Endothelial cell of umbilical vein (primary cell): ENCODE data around the gene DUSP3. TPM values are rescaled to one million over a fixed set of nuclear protein-coding genes. Genes with fewer than 3 reads are reported as not detected.

Experiments
- BruUV-seq: library from RNA; stranded (reverse); fragments of 400-500 nt; replicated peaks from 2 replicates; lab custom pipeline; 2021; lab: Mats Ljungman, UMichigan
- CTCF ChIA-PET: fragments of 300-600, 350-600 bp; sonication (Branson Sonifier 250); formaldehyde crosslinking; loops from one replicate; lab custom pipeline; 2021; ENCODE audit warnings: antibody characterized with exemption, inconsistent platforms; lab: Charles Lee
- POLR2A ChIA-PET: fragments of 300-600, 350-600 bp; sonication (Branson Sonifier 250); formaldehyde crosslinking; loops from one replicate; lab custom pipeline; 2021; ENCODE audit warnings: antibody characterized with exemption, inconsistent platforms; lab: Charles Lee
- DNase-seq: peaks from one replicate; pipeline ENCODE4 v3.0.0-alpha.2; 2011; ENCODE audit warnings: low read depth, low spot score
- FAIRE-seq: peaks from 2 replicates; lab custom pipeline; 2011; peaks lifted over from hg19 to GRCh38; lab: Jason Lieb, UNC
- H2AFZ ChIP-seq: 2 replicates; pipeline ENCODE4 v1.6.0; 2012; ENCODE audit warnings: low read depth, low read length, control low read depth, inconsistent platforms
- H3K27ac ChIP-seq: 2 replicates; pipeline ENCODE4 v1.5.1; 2011; ENCODE audit warnings: low read depth, mild to moderate bottlenecking, control low read depth, low read length, moderate library complexity; ENCODE audit not compliant: insufficient read depth
- H3K27me3 ChIP-seq, 2 experiments: 2 replicates each; pipeline versions ENCODE4 v1.6.0 to v1.6.1; 2011; ENCODE audit warnings: low read length in 2 of 2, mixed read lengths in 1 of 2; ENCODE audit not compliant: control insufficient read depth in 2 of 2, insufficient read depth in 2 of 2
- H3K36me3 ChIP-seq, 2 experiments: 2 replicates in 1 of 2; 3 replicates in 1 of 2; pipeline ENCODE4 v1.5.1; 2011; ENCODE audit warnings: low read length in 2 of 2, mild to moderate bottlenecking in 1 of 2, moderate library complexity in 1 of 2; ENCODE audit not compliant: control insufficient read depth in 2 of 2, insufficient read depth in 2 of 2; ENCODE audit errors: extremely low read depth in 1 of 2
- H3K4me1 ChIP-seq: 3 replicates; pipeline ENCODE4 v1.5.1; 2011; ENCODE audit warnings: mild to moderate bottlenecking, low read length; ENCODE audit not compliant: control insufficient read depth, insufficient read depth; ENCODE audit errors: extremely low read depth
- H3K4me2 ChIP-seq: 2 replicates; pipeline ENCODE4 v1.6.1; 2011; ENCODE audit warnings: low read length, control low read depth, mixed read lengths; ENCODE audit not compliant: insufficient read depth
- H3K4me3 ChIP-seq, 3 experiments: fragments of 200-600 bp in 1 of 3; sonication (generic), shearing (Covaris generic) in 1 of 3; replicated peaks in 1 of 3; 2 replicates each; pipeline ENCODE4 v1.5.1; 2011 to 2016; ENCODE audit warnings: control low read depth in 3 of 3, low read length in 3 of 3, mild to moderate bottlenecking in 2 of 3, inconsistent platforms in 1 of 3, low read depth in 1 of 3, moderate library complexity in 1 of 3; ENCODE audit not compliant: insufficient read depth in 1 of 3
- H3K79me2 ChIP-seq: 2 replicates; pipeline ENCODE4 v1.6.0; 2012; ENCODE audit warnings: low read length, inconsistent platforms; ENCODE audit not compliant: control insufficient read depth, insufficient read depth
- H3K9ac ChIP-seq: replicated peaks from 2 replicates; pipeline ENCODE3; 2011; ENCODE audit warnings: low read length, control low read depth; ENCODE audit not compliant: insufficient read depth; ENCODE audit errors: extremely low read depth
- H3K9me1 ChIP-seq: replicated peaks from 3 replicates; pipeline ENCODE4 v1.6.0; 2011; ENCODE audit warnings: mild to moderate bottlenecking, low read length; ENCODE audit not compliant: control insufficient read depth, insufficient read depth; ENCODE audit errors: extremely low read depth
- H3K9me3 ChIP-seq: replicated peaks from 2 replicates; pipeline ENCODE4 v1.5.1; 2012; ENCODE audit warnings: low read length, inconsistent platforms; ENCODE audit not compliant: control insufficient read depth, insufficient read depth
- H4K20me1 ChIP-seq: replicated peaks from 2 replicates; pipeline ENCODE3; 2011; ENCODE audit warnings: mild to moderate bottlenecking, low read length; ENCODE audit not compliant: control insufficient read depth, insufficient read depth; ENCODE audit errors: extremely low read depth
- CTCF ChIP-seq, 2 donors: IDR thresholded peaks; 1 replicate in 1 of 2; 2 replicates in 1 of 2; pipeline ENCODE4 v1.5.1; 2011; ENCODE audit warnings: low read length in 2 of 2, mild to moderate bottlenecking in 2 of 2, moderate library complexity in 2 of 2, control low read depth in 1 of 2, inconsistent platforms in 1 of 2, low read depth in 1 of 2; ENCODE audit not compliant: insufficient read depth in 1 of 2; ENCODE audit errors: extremely low read depth in 1 of 2
- EZH2 ChIP-seq: IDR thresholded peaks from 2 replicates; pipeline ENCODE4 v1.6.1; 2012; ENCODE audit warnings: borderline replicate concordance, low read depth, mild to moderate bottlenecking, moderate library complexity, low read length, inconsistent platforms; ENCODE audit not compliant: severe bottlenecking
- FOS ChIP-seq: IDR thresholded peaks from 2 replicates; pipeline ENCODE4 v1.6.1; 2011; ENCODE audit warnings: mild to moderate bottlenecking, low read length, moderate library complexity, borderline replicate concordance; ENCODE audit not compliant: insufficient read depth
- GATA2 ChIP-seq: IDR thresholded peaks from 2 replicates; pipeline ENCODE4 v1.7.0; 2011; ENCODE audit warnings: low read depth, mild to moderate bottlenecking, moderate library complexity, mixed read lengths, low read length; ENCODE audit not compliant: insufficient read length, insufficient read depth
- JUN ChIP-seq: IDR thresholded peaks from 2 replicates; pipeline ENCODE4 v1.6.1; 2011; ENCODE audit warnings: borderline replicate concordance, low read depth; ENCODE audit not compliant: insufficient read length, insufficient read depth
- MAX ChIP-seq: IDR thresholded peaks from 2 replicates; pipeline ENCODE4 v1.6.1; 2011; ENCODE audit not compliant: insufficient read depth, insufficient read length
- MYC ChIP-seq: IDR thresholded peaks from one replicate; pipeline ENCODE4 v1.6.1; 2011; ENCODE audit warnings: mild to moderate bottlenecking, low read depth, low read length
- POLR2A ChIP-seq: IDR thresholded peaks from 2 replicates; pipeline ENCODE4 v1.6.1; 2012; ENCODE audit warnings: low read depth, mild to moderate bottlenecking, control low read depth, low read length
- POLR2AphosphoS5 ChIP-seq: IDR thresholded peaks from 2 replicates; pipeline ENCODE4 v1.6.1; 2012; ENCODE audit warnings: low read depth, mild to moderate bottlenecking, control low read depth, low read length, moderate library complexity; ENCODE audit not compliant: insufficient read depth
- dilution Hi-C: fragments of 300-500 bp; cut with MboI; formaldehyde crosslinking; loops from one replicate; pipeline ENCODE4 v1.15.0; 2019; ENCODE audit warnings: low sequenced_read_pairs; ENCODE audit not compliant: extremely low pct_ligation_motif_present
- intact Hi-C: fragments of 100-400 bp; cut with micrococcal nuclease; formaldehyde crosslinking; loops from one replicate; pipeline ENCODE4 v1.10.0; 2022
- polyA plus RNA-seq, 4 experiments: library from polyadenylated mRNA; depleted of rRNA in 3 of 4; stranded (reverse) in 3 of 4; unstranded in 1 of 4; fragments of >200 nt; gene quantifications; 2 replicates each; pipeline versions ENCODE4 v1.2.1 to v1.2.3, GENCODE V29; 2011 to 2012; ENCODE audit warnings: missing spikeins in 1 of 4
- total RNA-seq: library from RNA; stranded (reverse); gene quantifications from 2 replicates; pipeline ENCODE4 v1.2.3, GENCODE V29; 2021

DUSP3 gene
- total and polyA plus RNA-seq, 2 donors (not counting 3 experiments of a cell fraction or from before 2014, with no cell fraction given) = 46.8 to 57.7 TPM

GRCh38 chr17:43814026-43814425, 35.2 kb upstream of the DUSP3 start:
- ChIA-PET POLR2A (no interaction called here), CTCF (interaction anchor here (1.2 to 1.3 kb wide), 3 partner anchors 10 to 32 kb away, joined by 3 read pairs; no protein-coding TSS in a partner anchor)
- peak; percentile 24 for FAIRE-seq
- H3K4me2 ChIP-seq = peak overlapping the region; percentile 50
- H3K27me3 ChIP-seq = no peaks in the 10 kb centered on the region
- H4K20me1 ChIP-seq = no peaks in the 10 kb centered on the region
- peaks cover 14% of the 10 kb centered on the region for H3K4me1 ChIP-seq
- no peaks in the 10 kb centered on the region for H3K9me3 ChIP-seq
- TF ChIP-seq POLR2A (no peak), MAX (no peak)
- H3K9me1 ChIP-seq = no peaks in the 10 kb centered on the region
- intact Hi-C loops (no loop called here), dilution Hi-C loops (no loop called here)
- H2AFZ ChIP-seq = no peak overlapping the region
- H3K27ac ChIP-seq = peak overlapping the region; percentile 46
- peak overlapping the region; percentile 26 for H3K9ac ChIP-seq
- no TSS peak for BruUV-seq
- H3K79me2 ChIP-seq = no peaks in the 10 kb centered on the region
- no peak overlapping the region for H3K4me3 ChIP-seq
- H3K36me3 ChIP-seq = peaks cover 2 to 5% of the 10 kb centered on the region in 2 experiments
- no peak for DNase-seq

DNA sequence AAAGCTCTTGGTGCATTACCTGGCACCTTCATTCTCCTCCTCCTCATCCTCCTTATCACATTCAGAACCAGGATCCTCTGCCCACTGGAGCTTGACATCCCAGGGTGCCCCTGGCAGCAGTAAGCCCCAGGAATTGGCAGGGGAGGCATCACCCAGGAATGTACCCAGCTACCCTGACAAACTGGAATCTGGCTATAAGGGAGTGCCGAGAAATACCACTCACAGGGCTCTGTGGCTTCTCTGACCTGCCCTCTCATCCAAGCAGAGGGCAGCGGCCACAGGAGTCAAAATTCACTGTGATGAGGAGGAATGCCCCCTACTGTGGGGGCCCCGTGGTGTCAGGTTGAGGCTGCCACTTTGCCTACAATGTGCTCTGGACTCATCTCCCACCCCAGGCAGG, 34.6 kb upstream of the DUSP3 start:
- H3K4me1 ChIP-seq = peaks cover 14% of the 10 kb centered on the region
- POLR2A ChIA-PET = no interaction called here
- no peak overlapping the region for H3K4me3 ChIP-seq
- H3K9me1 ChIP-seq = no peaks in the 10 kb centered on the region
- BruUV-seq = no TSS peak
- H2AFZ ChIP-seq = no peak overlapping the region
- CTCF ChIA-PET = interaction anchor here (1.2 to 1.3 kb wide), 3 partner anchors 9 to 33 kb away, joined by 3 read pairs; no protein-coding TSS in a partner anchor
- H3K27me3 ChIP-seq = no peaks in the 10 kb centered on the region
- H3K36me3 ChIP-seq = peaks cover 2 to 5% of the 10 kb centered on the region in 2 experiments
- FAIRE-seq = no peak
- TF ChIP-seq POLR2A (no peak), JUN (no peak), POLR2AphosphoS5 (no peak), CTCF (IDR thresholded peaks at IDR 0.05; ENCODE audit: extremely low read depth in 1 of 2, insufficient read depth in 1 of 2, low read depth in 1 of 2, low read length in 2 of 2) (no peak), GATA2 (no peak), EZH2 (no peak), MAX (no peak), FOS (no peak), MYC (no peak)
- no peak overlapping the region for H3K9ac ChIP-seq
- no peak overlapping the region for H3K27ac ChIP-seq
- H3K4me2 ChIP-seq = no peak overlapping the region
- dilution Hi-C loops = no loop called here
- DNase-seq = no peak
- H4K20me1 ChIP-seq = no peaks in the 10 kb centered on the region
- intact Hi-C loops = no loop called here
- no peaks in the 10 kb centered on the region for H3K79me2 ChIP-seq
- H3K9me3 ChIP-seq = no peaks in the 10 kb centered on the region
